IMR-90 (cell line): ENCODE measurements around the gene GPI. TPM values are rescaled to one million over a fixed set of nuclear protein-coding genes. Genes with fewer than 3 reads are reported as not detected.

Experiments
- ATAC-seq: fragments of 200-7000 bp; cut with Tn5 transposase; 2 replicates; pipeline ENCODE4 v1.9.1; 2020; ENCODE audit warnings: low read depth, mild to moderate bottlenecking, moderate library complexity
- BruUV-seq: library from RNA; stranded (reverse); fragments of 400-500 nt; replicated peaks from 2 replicates; lab custom pipeline; 2021; lab: Mats Ljungman, UMichigan
- CTCF ChIA-PET: fragments of 300-600 bp; formaldehyde crosslinking; extraction: SDS; loops from one replicate; lab custom pipeline; 2021; ENCODE audit warnings: antibody characterized with exemption; lab: Yijun Ruan, JAX
- POLR2A ChIA-PET: fragments of 300-600 bp; sonication (Branson Sonifier 250); formaldehyde crosslinking; loops from one replicate; lab custom pipeline; 2022; ENCODE audit warnings: antibody characterized with exemption; ENCODE audit not compliant: unreplicated experiment; lab: Charles Lee
- DNase-seq: peaks from one replicate; pipeline ENCODE4 v3.0.0; 2013
- H2AFZ ChIP-seq: replicated peaks from 2 replicates; pipeline ENCODE3; 2013; ENCODE audit warnings: low read length, mild to moderate bottlenecking; ENCODE audit not compliant: poor library complexity
- H2AK5ac ChIP-seq: 2 replicates; pipeline ENCODE4 v1.6.1; 2013; ENCODE audit warnings: low read depth, low read length, inconsistent platforms
- H2AK9ac ChIP-seq: replicated peaks from 2 replicates; pipeline ENCODE3; 2013; ENCODE audit warnings: mild to moderate bottlenecking, low read depth, low read length, moderate library complexity; ENCODE audit not compliant: poor library complexity
- H2BK120ac ChIP-seq: 2 replicates; pipeline ENCODE4 v1.6.1; 2013; ENCODE audit warnings: low read depth, low read length, inconsistent platforms
- H2BK15ac ChIP-seq: 3 replicates; pipeline ENCODE4 v1.6.1; 2013; ENCODE audit warnings: low read depth, low read length, inconsistent platforms
- H2BK20ac ChIP-seq: 2 replicates; pipeline ENCODE4 v1.6.1; 2013; ENCODE audit warnings: low read depth, mild to moderate bottlenecking, inconsistent platforms, low read length, moderate library complexity
- H2BK5ac ChIP-seq: 2 replicates; pipeline ENCODE4 v1.6.1; 2013; ENCODE audit warnings: mild to moderate bottlenecking, low read depth, low read length, inconsistent platforms; ENCODE audit not compliant: poor library complexity, severe bottlenecking
- H3K14ac ChIP-seq: replicated peaks from 2 replicates; pipeline ENCODE4 v1.6.1; 2013; ENCODE audit warnings: low read depth, low read length, inconsistent platforms
- H3K18ac ChIP-seq: 2 replicates; pipeline ENCODE4 v1.6.1; 2013; ENCODE audit warnings: low read depth, low read length, control low read depth
- H3K23ac ChIP-seq: 2 replicates; pipeline ENCODE4 v1.6.1; 2013; ENCODE audit warnings: low read depth, low read length, inconsistent platforms
- H3K27ac ChIP-seq: 2 replicates; pipeline ENCODE4 v1.5.1; 2013; ENCODE audit warnings: mild to moderate bottlenecking, control low read depth, low read length; ENCODE audit not compliant: insufficient read depth
- H3K27me3 ChIP-seq: 2 replicates; pipeline ENCODE4 v1.6.1; 2013; ENCODE audit warnings: low read length; ENCODE audit not compliant: control insufficient read depth, insufficient read depth
- H3K36me3 ChIP-seq: 2 replicates; pipeline ENCODE4 v1.6.1; 2013; ENCODE audit warnings: low read length, mixed read lengths; ENCODE audit not compliant: control insufficient read depth, insufficient read depth
- H3K4ac ChIP-seq: 2 replicates; pipeline ENCODE4 v1.6.1; 2013; ENCODE audit warnings: low read depth, low read length, inconsistent platforms
- H3K4me1 ChIP-seq: 2 replicates; pipeline ENCODE4 v1.6.1; 2013; ENCODE audit warnings: low read length, mixed read lengths; ENCODE audit not compliant: control insufficient read depth, insufficient read depth
- H3K4me2 ChIP-seq: 2 replicates; pipeline ENCODE4 v1.6.1; 2013; ENCODE audit warnings: low read depth, mild to moderate bottlenecking, control low read depth, low read length, moderate library complexity
- H3K4me3 ChIP-seq: 2 replicates; pipeline ENCODE4 v1.5.1; 2013; ENCODE audit warnings: low read depth, mild to moderate bottlenecking, control low read depth, low read length, moderate library complexity; ENCODE audit not compliant: insufficient read depth
- H3K56ac ChIP-seq: 2 replicates; pipeline ENCODE4 v1.6.1; 2013; ENCODE audit warnings: low read length, inconsistent platforms; ENCODE audit not compliant: insufficient read depth; ENCODE audit errors: extremely low read depth
- H3K79me1 ChIP-seq, 2 experiments: 2 replicates each; pipeline ENCODE4 v1.6.1; 2013; ENCODE audit warnings: low read length in 2 of 2, inconsistent platforms in 1 of 2, low read depth in 1 of 2
- H3K9ac ChIP-seq: 2 replicates; pipeline ENCODE4 v1.6.1; 2013; ENCODE audit warnings: low read depth, low read length, control low read depth
- H3K9me1 ChIP-seq: 2 replicates; pipeline ENCODE4 v1.6.1; 2013; ENCODE audit warnings: low read length, inconsistent platforms; ENCODE audit not compliant: insufficient read depth
- H3K9me3 ChIP-seq: 2 replicates; pipeline ENCODE4 v1.6.1; 2013; ENCODE audit warnings: low read length; ENCODE audit not compliant: control insufficient read depth, insufficient read depth
- H4K20me1 ChIP-seq: 2 replicates; pipeline ENCODE4 v1.6.1; 2013; ENCODE audit warnings: low read length, inconsistent platforms; ENCODE audit not compliant: insufficient read depth
- H4K5ac ChIP-seq: 2 replicates; pipeline ENCODE4 v1.6.1; 2013; ENCODE audit warnings: mild to moderate bottlenecking, low read depth, low read length, control low read depth
- H4K8ac ChIP-seq, 2 experiments: 2 replicates each; pipeline ENCODE4 v1.6.1; 2013; ENCODE audit warnings: low read depth in 2 of 2, low read length in 2 of 2, control low read depth in 1 of 2, inconsistent platforms in 1 of 2
- H4K91ac ChIP-seq: 2 replicates; pipeline ENCODE4 v1.6.1; 2013; ENCODE audit warnings: low read depth, low read length, inconsistent platforms; ENCODE audit not compliant: insufficient read depth
- BHLHE40 ChIP-seq: fragments of 150-350 bp; IDR thresholded peaks from 2 replicates; pipeline ENCODE4 v1.6.1; 2016; ENCODE audit warnings: mild to moderate bottlenecking, low read depth, low read length
- CEBPB ChIP-seq: IDR thresholded peaks from 2 replicates; pipeline ENCODE4 v1.6.1; 2012; ENCODE audit warnings: low read depth, low read length, improper control_type of control experiment
- CHD1 ChIP-seq: IDR thresholded peaks from 2 replicates; pipeline ENCODE4 v1.6.1; 2012; ENCODE audit warnings: low read depth, low read length, improper control_type of control experiment
- MAFK ChIP-seq: IDR thresholded peaks from 2 replicates; pipeline ENCODE4 v1.6.1; 2012; ENCODE audit warnings: low read depth, low read length, improper control_type of control experiment
- MAZ ChIP-seq: IDR thresholded peaks from 2 replicates; pipeline ENCODE4 v1.6.1; 2012; ENCODE audit warnings: low read depth, mild to moderate bottlenecking, low read length, improper control_type of control experiment, moderate library complexity, borderline replicate concordance
- MXI1 ChIP-seq: IDR thresholded peaks from 2 replicates; pipeline ENCODE4 v1.6.1; 2012; ENCODE audit warnings: low read depth, mild to moderate bottlenecking, low read length, moderate library complexity, borderline replicate concordance
- NFE2L2 ChIP-seq: fragments of 150-350 bp; IDR thresholded peaks from 2 replicates; pipeline ENCODE4 v1.6.1; 2016; ENCODE audit warnings: low read depth, mild to moderate bottlenecking, low read length
- POLR2A ChIP-seq: IDR thresholded peaks from 2 replicates; pipeline ENCODE4 v1.6.1; 2012; ENCODE audit warnings: mild to moderate bottlenecking, low read depth, low read length
- RAD21 ChIP-seq: IDR thresholded peaks from 2 replicates; pipeline ENCODE4 v1.6.1; 2012; ENCODE audit warnings: low read length, improper control_type of control experiment
- RCOR1 ChIP-seq: IDR thresholded peaks from 2 replicates; pipeline ENCODE4 v1.6.1; 2012; ENCODE audit warnings: mild to moderate bottlenecking, low read length, improper control_type of control experiment; ENCODE audit not compliant: insufficient replicate concordance
- RFX5 ChIP-seq: IDR thresholded peaks from 2 replicates; pipeline ENCODE4 v1.8.0; 2012; ENCODE audit warnings: low read depth, mild to moderate bottlenecking, low read length, moderate library complexity
- SMC3 ChIP-seq: fragments of 150-350 bp; IDR thresholded peaks from 2 replicates; pipeline ENCODE4 v1.6.1; 2016; ENCODE audit warnings: low read depth, mild to moderate bottlenecking, antibody characterized with exemption, low read length, moderate library complexity
- WGBS, 2 experiments: methylation state at CpG; one replicate each; pipeline versions ENCODE4 v1.1.5 to v1.1.7; 2013; ENCODE audit warnings: missing lambda C conversion rate in 2 of 2; ENCODE audit not compliant: insufficient read length in 1 of 2; ENCODE audit errors: extremely low coverage in 2 of 2; 5-methylcytosine and 5-hydroxymethylcytosine counted together
- dilution Hi-C: fragments of 300-500 bp; cut with HindIII; formaldehyde crosslinking; loops from one replicate; pipeline ENCODE4 v1.14.3; 2018; ENCODE audit warnings: low sequenced_read_pairs; ENCODE audit not compliant: unreplicated experiment
- in situ Hi-C: fragments of 300-500 bp; cut with MboI; formaldehyde crosslinking; loops from 3 replicates; pipeline ENCODE4 v1.14.3; 2019; ENCODE audit warnings: low sequenced_read_pairs, inconsistent platforms, mixed read lengths
- intact Hi-C: fragments of 100-400 bp; cut with micrococcal nuclease; formaldehyde crosslinking; loops from 2 replicates; pipeline ENCODE4 v1.10.0; 2022
- polyA plus RNA-seq, 3 experiments: library from polyadenylated mRNA; depleted of rRNA; stranded (reverse); fragments of >200 nt; gene quantifications; 2 replicates each; pipeline ENCODE4 v1.2.3, GENCODE V29; 2012; ENCODE audit warnings: low replicate concordance in 1 of 3
- total RNA-seq: library from RNA; depleted of rRNA; stranded (reverse); fragments of >200 nt; gene quantifications from 2 replicates; pipeline ENCODE4 v1.2.3, GENCODE V29; 2012
- TF ChIP-seq, protein P1 (sequence below): conservative IDR thresholded peaks from 2 replicates; pipeline ENCODE4 v1.5.1; 2012; ENCODE audit warnings: mild to moderate bottlenecking, low read depth, low read length, improper control_type of control experiment
- TF ChIP-seq, protein P2 (sequence below): fragments of 150-350 bp; IDR thresholded peaks from 2 replicates; pipeline ENCODE4 v1.6.1; 2016; ENCODE audit warnings: low read depth, mild to moderate bottlenecking, low read length, moderate library complexity, borderline replicate concordance
- TF ChIP-seq, protein P3 (sequence below): fragments of 150-350 bp; IDR thresholded peaks from 2 replicates; pipeline ENCODE4 v1.6.1; 2017; ENCODE audit warnings: mild to moderate bottlenecking, antibody characterized with exemption, low read length, low read depth

The GPI gene
- total and polyA plus RNA-seq, 2 of the 4 experiments (the other 2 are of a cell fraction) = 147 to 239 TPM

DNA sequence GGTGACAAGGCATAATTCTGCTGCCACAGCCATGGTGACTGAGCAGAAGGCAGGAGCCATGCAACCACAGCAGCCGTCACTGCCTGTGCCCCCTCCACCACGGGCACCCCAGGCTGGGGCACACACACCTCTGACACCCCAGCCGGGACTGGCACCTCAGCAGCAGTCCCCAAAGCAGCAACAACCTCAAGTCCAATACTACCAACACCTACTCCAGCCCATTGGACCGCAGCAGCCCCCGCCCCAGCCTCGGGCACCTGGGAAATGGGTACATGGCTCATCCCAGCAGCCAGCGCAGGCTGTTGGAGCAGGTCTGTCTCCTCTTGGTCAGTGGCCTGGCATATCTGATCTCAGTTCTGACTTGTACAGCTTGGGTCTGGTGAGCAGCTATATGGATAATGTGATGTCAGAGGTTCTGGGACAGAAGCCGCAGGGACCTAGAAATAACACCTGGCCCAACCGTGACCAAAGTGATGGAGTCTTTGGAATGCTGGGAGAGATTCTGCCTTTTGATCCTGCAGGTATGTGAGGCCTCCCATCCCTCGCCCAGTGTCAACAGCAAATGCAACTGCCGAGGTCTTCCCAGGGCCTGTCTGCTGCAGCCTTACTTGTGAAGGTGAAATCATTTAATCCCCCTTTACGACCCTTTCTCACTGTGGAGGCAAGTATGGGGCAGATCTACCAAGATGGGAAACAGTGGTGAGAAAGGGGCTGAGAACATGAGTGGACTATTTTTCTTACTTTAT, 22.9 kb upstream of the GPI start:
- dilution Hi-C loops = no loop called here
- intact Hi-C loops = no loop called here
- DNase-seq (no peak), ATAC-seq (no peak)
- H2AFZ ChIP-seq = no peak overlapping the region
- no peak overlapping the region for H3K14ac ChIP-seq
- peaks cover 1% of the 10 kb centered on the region; the same call in 1 of the 2 replicates for H3K4me1 ChIP-seq
- H2BK5ac ChIP-seq = no peak overlapping the region
- no peak overlapping the region for H2BK120ac ChIP-seq
- H4K91ac ChIP-seq = no peak overlapping the region
- H4K5ac ChIP-seq = no peak overlapping the region
- H3K36me3 ChIP-seq = peaks cover 52% of the 10 kb centered on the region
- no peaks in the 10 kb centered on the region for H3K27me3 ChIP-seq
- no peak overlapping the region for H2AK5ac ChIP-seq
- H3K4ac ChIP-seq = no peak overlapping the region
- no peak overlapping the region for H3K18ac ChIP-seq
- no peak overlapping the region for H2BK20ac ChIP-seq
- in situ Hi-C loops = loop anchor here (25.0 kb wide), 1 partner anchor 555 kb away; the partner anchor contains the start of gene KCTD15
- H3K23ac ChIP-seq = no peak overlapping the region
- peaks cover 11 to 52% of the 10 kb centered on the region in 2 experiments for H3K79me1 ChIP-seq
- no peak for TF ChIP-seq SMC3
- no peak for TF ChIP-seq RCOR1
- TF ChIP-seq RFX5 = no peak
- TF ChIP-seq, protein P1, sequence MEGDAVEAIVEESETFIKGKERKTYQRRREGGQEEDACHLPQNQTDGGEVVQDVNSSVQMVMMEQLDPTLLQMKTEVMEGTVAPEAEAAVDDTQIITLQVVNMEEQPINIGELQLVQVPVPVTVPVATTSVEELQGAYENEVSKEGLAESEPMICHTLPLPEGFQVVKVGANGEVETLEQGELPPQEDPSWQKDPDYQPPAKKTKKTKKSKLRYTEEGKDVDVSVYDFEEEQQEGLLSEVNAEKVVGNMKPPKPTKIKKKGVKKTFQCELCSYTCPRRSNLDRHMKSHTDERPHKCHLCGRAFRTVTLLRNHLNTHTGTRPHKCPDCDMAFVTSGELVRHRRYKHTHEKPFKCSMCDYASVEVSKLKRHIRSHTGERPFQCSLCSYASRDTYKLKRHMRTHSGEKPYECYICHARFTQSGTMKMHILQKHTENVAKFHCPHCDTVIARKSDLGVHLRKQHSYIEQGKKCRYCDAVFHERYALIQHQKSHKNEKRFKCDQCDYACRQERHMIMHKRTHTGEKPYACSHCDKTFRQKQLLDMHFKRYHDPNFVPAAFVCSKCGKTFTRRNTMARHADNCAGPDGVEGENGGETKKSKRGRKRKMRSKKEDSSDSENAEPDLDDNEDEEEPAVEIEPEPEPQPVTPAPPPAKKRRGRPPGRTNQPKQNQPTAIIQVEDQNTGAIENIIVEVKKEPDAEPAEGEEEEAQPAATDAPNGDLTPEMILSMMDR = no peak
- TF ChIP-seq BHLHE40 = no peak
- no peak for TF ChIP-seq CHD1
- no peak for TF ChIP-seq CEBPB
- no peak for TF ChIP-seq POLR2A
- TF ChIP-seq NFE2L2 = no peak
- TF ChIP-seq MAFK = no peak
- TF ChIP-seq, protein P2, sequence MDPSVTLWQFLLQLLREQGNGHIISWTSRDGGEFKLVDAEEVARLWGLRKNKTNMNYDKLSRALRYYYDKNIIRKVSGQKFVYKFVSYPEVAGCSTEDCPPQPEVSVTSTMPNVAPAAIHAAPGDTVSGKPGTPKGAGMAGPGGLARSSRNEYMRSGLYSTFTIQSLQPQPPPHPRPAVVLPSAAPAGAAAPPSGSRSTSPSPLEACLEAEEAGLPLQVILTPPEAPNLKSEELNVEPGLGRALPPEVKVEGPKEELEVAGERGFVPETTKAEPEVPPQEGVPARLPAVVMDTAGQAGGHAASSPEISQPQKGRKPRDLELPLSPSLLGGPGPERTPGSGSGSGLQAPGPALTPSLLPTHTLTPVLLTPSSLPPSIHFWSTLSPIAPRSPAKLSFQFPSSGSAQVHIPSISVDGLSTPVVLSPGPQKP = no peak
- no peak for TF ChIP-seq MXI1
- no peak for TF ChIP-seq RAD21
- TF ChIP-seq, protein P3, sequence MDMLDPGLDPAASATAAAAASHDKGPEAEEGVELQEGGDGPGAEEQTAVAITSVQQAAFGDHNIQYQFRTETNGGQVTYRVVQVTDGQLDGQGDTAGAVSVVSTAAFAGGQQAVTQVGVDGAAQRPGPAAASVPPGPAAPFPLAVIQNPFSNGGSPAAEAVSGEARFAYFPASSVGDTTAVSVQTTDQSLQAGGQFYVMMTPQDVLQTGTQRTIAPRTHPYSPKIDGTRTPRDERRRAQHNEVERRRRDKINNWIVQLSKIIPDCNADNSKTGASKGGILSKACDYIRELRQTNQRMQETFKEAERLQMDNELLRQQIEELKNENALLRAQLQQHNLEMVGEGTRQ = no peak
- no peak for TF ChIP-seq MAZ
- no peak overlapping the region for H4K8ac ChIP-seq
- H2BK15ac ChIP-seq = no peak overlapping the region
- no peaks in the 10 kb centered on the region for H3K9me3 ChIP-seq
- H4K20me1 ChIP-seq = no peaks in the 10 kb centered on the region; the same call in 1 of the 2 replicates
- H3K9ac ChIP-seq = no peak overlapping the region
- POLR2A ChIA-PET = no interaction called here
- no peak overlapping the region for H3K56ac ChIP-seq
- no peaks in the 10 kb centered on the region for H3K9me1 ChIP-seq
- CTCF ChIA-PET = no interaction called here
- TSS peak; percentile 88 for BruUV-seq
- H3K27ac ChIP-seq = no peak overlapping the region
- no peak overlapping the region for H2AK9ac ChIP-seq
- WGBS, 2 experiments = 96% methylated on average over 4 of the region's 12 CpGs; no CpG with 5 or more reads in 1 of the 2 experiments
- H3K4me2 ChIP-seq = no peak overlapping the region
- H3K4me3 ChIP-seq = no peak overlapping the region
